ENCODE results near the gene FAT2.

The FAT2 gene

GRCh38 chr5:151591144-151591819 lies at the start of gene FAT2:
TSS of gene FAT2 (minus strand) at chr5:151591331. CDS start at chr5:151568931, 22,400 bp downstream.
- DNase-seq (ENCODE audit: low read depth in 1 of 2, low spot score in 1 of 2), result peak; percentile 46 to 65
- in situ Hi-C loops (cut with HindIII; ENCODE audit: low pct_unique_long_range_greater_than_20kb, low sequenced_read_pairs), result no loop called here
- no peak for TF ChIP-seq JUND (IDR thresholded peaks at IDR 0.05; ENCODE audit: low read depth)

- no peak for TF ChIP-seq JUND (IDR thresholded peaks at IDR 0.05; ENCODE audit: low read depth)
- DNase-seq (ENCODE audit: low read depth in 1 of 2, low spot score in 1 of 2), result no peak
- in situ Hi-C loops (cut with HindIII; ENCODE audit: low pct_unique_long_range_greater_than_20kb, low sequenced_read_pairs), result no loop called here
Observed at GRCh38 chr5:151638619-151639018, 47.5 kb upstream of the FAT2 start.

- in situ Hi-C loops (cut with HindIII; ENCODE audit: low pct_unique_long_range_greater_than_20kb, low sequenced_read_pairs), result no loop called here
- TF ChIP-seq JUND (IDR thresholded peaks at IDR 0.05; ENCODE audit: low read depth), result no peak
- DNase-seq (ENCODE audit: low read depth in 1 of 2, low spot score in 1 of 2), result peak in 1 of 2 experiments; percentile 84
Observed at GRCh38 chr5:151637676-151638075, 46.5 kb upstream of the FAT2 start.

DNA sequence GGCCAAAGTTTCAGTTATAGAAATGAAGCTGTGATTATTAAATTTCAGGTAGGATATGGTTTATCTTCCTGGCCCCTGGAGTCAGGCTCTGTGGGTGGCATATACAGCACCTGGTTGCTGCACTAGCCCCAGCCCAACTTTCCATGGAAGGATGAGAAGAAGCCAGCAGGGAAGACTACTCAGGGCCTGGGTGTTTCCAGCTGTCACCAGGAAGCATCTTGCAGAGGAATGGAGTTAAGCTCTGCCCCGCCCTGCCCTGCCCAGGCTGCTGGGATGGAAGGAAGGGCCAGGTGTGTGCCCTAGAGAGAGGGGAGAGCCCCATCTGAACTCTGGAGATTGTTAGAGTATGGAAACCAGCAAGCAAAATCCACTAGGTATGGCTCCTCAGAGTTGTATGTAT lies 42.8 kb upstream of the FAT2 start:
- in situ Hi-C loops (cut with HindIII; ENCODE audit: low pct_unique_long_range_greater_than_20kb, low sequenced_read_pairs), result no loop called here
- TF ChIP-seq JUND (IDR thresholded peaks at IDR 0.05; ENCODE audit: low read depth), result no peak
- DNase-seq (ENCODE audit: low read depth in 1 of 2, low spot score in 1 of 2), result no peak

GRCh38 chr5:151632941-151633340 lies 41.8 kb upstream of the FAT2 start:
- no peak for DNase-seq (ENCODE audit: low read depth in 1 of 2, low spot score in 1 of 2)
- in situ Hi-C loops (cut with HindIII; ENCODE audit: low pct_unique_long_range_greater_than_20kb, low sequenced_read_pairs), result no loop called here
- no peak for TF ChIP-seq JUND (IDR thresholded peaks at IDR 0.05; ENCODE audit: low read depth)

- in situ Hi-C loops (cut with HindIII; ENCODE audit: low pct_unique_long_range_greater_than_20kb, low sequenced_read_pairs), result no loop called here
- TF ChIP-seq JUND (IDR thresholded peaks at IDR 0.05; ENCODE audit: low read depth), result no peak
- DNase-seq (ENCODE audit: low read depth in 1 of 2, low spot score in 1 of 2), result no peak
Observed at GRCh38 chr5:151632524-151632923, 41.4 kb upstream of the FAT2 start.

- in situ Hi-C loops (cut with HindIII; ENCODE audit: low pct_unique_long_range_greater_than_20kb, low sequenced_read_pairs), result no loop called here
- no peak for TF ChIP-seq JUND (IDR thresholded peaks at IDR 0.05; ENCODE audit: low read depth)
- DNase-seq (ENCODE audit: low read depth in 1 of 2, low spot score in 1 of 2), result no peak
Observed at GRCh38 chr5:151631941-151632340, 40.8 kb upstream of the FAT2 start.

GRCh38 chr5:151630088-151630487 lies 39.0 kb upstream of the FAT2 start:
- in situ Hi-C loops (cut with HindIII; ENCODE audit: low pct_unique_long_range_greater_than_20kb, low sequenced_read_pairs), result no loop called here
- no peak for TF ChIP-seq JUND (IDR thresholded peaks at IDR 0.05; ENCODE audit: low read depth)
- DNase-seq (ENCODE audit: low read depth in 1 of 2, low spot score in 1 of 2), result no peak

- DNase-seq (ENCODE audit: low read depth in 1 of 2, low spot score in 1 of 2), result no peak
- in situ Hi-C loops (cut with HindIII; ENCODE audit: low pct_unique_long_range_greater_than_20kb, low sequenced_read_pairs), result no loop called here
- no peak for TF ChIP-seq JUND (IDR thresholded peaks at IDR 0.05; ENCODE audit: low read depth)
Observed at GRCh38 chr5:151628112-151628823, 37.1 kb upstream of the FAT2 start.

DNA sequence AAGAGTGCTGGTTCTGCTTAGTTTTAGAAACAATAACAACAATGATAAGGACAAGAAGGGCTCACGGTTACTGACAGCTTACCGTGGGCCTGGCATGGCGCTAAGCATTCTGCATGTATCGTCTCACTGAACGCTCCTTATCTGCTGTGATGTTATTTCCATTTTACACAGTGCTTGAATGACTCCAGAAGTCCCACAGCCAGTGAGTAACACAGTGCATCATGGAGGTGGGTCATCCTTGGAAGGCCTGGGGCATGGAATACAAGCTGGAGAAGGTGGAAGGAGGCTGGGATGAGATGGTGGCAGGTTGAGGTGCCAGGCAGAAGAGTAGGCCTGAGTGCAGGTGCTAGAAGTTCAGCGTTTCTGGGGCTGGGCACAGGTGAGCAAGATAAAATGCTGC lies 36.5 kb upstream of the FAT2 start:
- in situ Hi-C loops (cut with HindIII; ENCODE audit: low pct_unique_long_range_greater_than_20kb, low sequenced_read_pairs), result no loop called here
- TF ChIP-seq JUND (IDR thresholded peaks at IDR 0.05; ENCODE audit: low read depth), result no peak
- DNase-seq (ENCODE audit: low read depth in 1 of 2, low spot score in 1 of 2), result no peak

DNA sequence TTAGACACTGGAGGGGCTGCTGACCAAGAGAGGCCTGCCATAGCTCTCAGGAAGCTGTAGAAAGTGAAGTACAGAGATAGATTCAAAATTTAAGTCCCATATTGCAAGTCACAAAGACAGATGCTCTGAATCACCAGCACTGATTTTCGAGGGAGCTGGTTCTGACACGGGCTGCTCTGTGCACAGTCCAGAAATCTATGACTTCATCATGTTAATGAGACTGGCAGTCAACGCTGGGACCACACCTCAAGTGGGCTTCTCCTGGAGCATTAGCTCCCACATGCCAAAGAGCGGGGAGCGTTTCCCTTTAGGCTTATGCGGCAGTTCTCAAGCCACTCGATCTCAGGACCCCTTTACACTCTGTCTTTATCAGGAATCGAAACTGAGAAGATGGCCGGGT lies 34.2 kb upstream of the FAT2 start:
- DNase-seq (ENCODE audit: low read depth in 1 of 2, low spot score in 1 of 2), result no peak
- in situ Hi-C loops (cut with HindIII; ENCODE audit: low pct_unique_long_range_greater_than_20kb, low sequenced_read_pairs), result no loop called here
- TF ChIP-seq JUND (IDR thresholded peaks at IDR 0.05; ENCODE audit: low read depth), result no peak

GRCh38 chr5:151624476-151624875 lies 33.3 kb upstream of the FAT2 start:
- in situ Hi-C loops (cut with HindIII; ENCODE audit: low pct_unique_long_range_greater_than_20kb, low sequenced_read_pairs), result no loop called here
- TF ChIP-seq JUND (IDR thresholded peaks at IDR 0.05; ENCODE audit: low read depth), result no peak
- no peak for DNase-seq (ENCODE audit: low read depth in 1 of 2, low spot score in 1 of 2)

- TF ChIP-seq JUND (IDR thresholded peaks at IDR 0.05; ENCODE audit: low read depth), result no peak
- in situ Hi-C loops (cut with HindIII; ENCODE audit: low pct_unique_long_range_greater_than_20kb, low sequenced_read_pairs), result no loop called here
- DNase-seq (ENCODE audit: low read depth in 1 of 2, low spot score in 1 of 2), result no peak
Observed at GRCh38 chr5:151622367-151623088, 31.4 kb upstream of the FAT2 start.

All from T47D (cell line).